Esophagus (tissue), 2 donors: ENCODE measurements around the gene ZNF202. TPM values are rescaled to one million over a fixed set of nuclear protein-coding genes. Genes with fewer than 3 reads are reported as not detected.
"Not testable (repeated sequence)": the region's sequence is repeated elsewhere in the genome, so short reads cannot be mapped to it uniquely, and the experiment has no call there.

Experiments used
- H3K27ac ChIP-seq, 2 donors: one replicate each; pipeline ENCODE4 v1.5.1; 2013; ENCODE audit warnings: low read depth in 2 of 2, mild to moderate bottlenecking in 2 of 2, inconsistent platforms in 1 of 2, low read length in 1 of 2, moderate library complexity in 1 of 2
- H3K27me3 ChIP-seq, 2 donors: one replicate each; pipeline ENCODE4 v1.6.1; 2013; ENCODE audit warnings: low read length in 2 of 2, control low read depth in 1 of 2, mild to moderate bottlenecking in 1 of 2; ENCODE audit not compliant: insufficient read depth in 2 of 2, control insufficient read depth in 1 of 2
- H3K36me3 ChIP-seq, 2 donors: one replicate each; pipeline ENCODE4 v1.6.1; 2013; ENCODE audit warnings: low read length in 1 of 2; ENCODE audit not compliant: control insufficient read depth in 2 of 2, insufficient read depth in 2 of 2
- H3K4me1 ChIP-seq, 2 donors: one replicate each; pipeline ENCODE4 v1.6.1; 2013; ENCODE audit warnings: low read length in 1 of 2; ENCODE audit not compliant: control insufficient read depth in 2 of 2, insufficient read depth in 2 of 2
- H3K4me3 ChIP-seq, 2 donors: one replicate each; pipeline ENCODE4 v1.5.1; 2013; ENCODE audit warnings: low read length in 2 of 2, mild to moderate bottlenecking in 2 of 2, low read depth in 1 of 2, moderate library complexity in 1 of 2
- H3K9me3 ChIP-seq, 2 donors: one replicate each; pipeline ENCODE4 v1.6.1; 2013; ENCODE audit warnings: mild to moderate bottlenecking in 2 of 2, low read depth in 1 of 2, low read length in 1 of 2, moderate library complexity in 1 of 2; ENCODE audit not compliant: control insufficient read depth in 2 of 2, insufficient read depth in 1 of 2
- WGBS, 2 donors: extraction: QIAGEN DNeasy Blood & Tissue Kit; methylation state at CpG; one replicate each; pipeline ENCODE4 v1.1.7; 2013; 5-methylcytosine and 5-hydroxymethylcytosine counted together
- polyA plus RNA-seq, 2 donors: library from polyadenylated mRNA; stranded (reverse); fragments of 200-250 nt; gene quantifications; one replicate each; pipeline ENCODE4 v1.2.3, GENCODE V29; 2013
- donor health status: healthy with polysubstance abuse.
- donor health status: Bipolar disorder and iron deficiency.

The ZNF202 gene
- polyA plus RNA-seq, 2 donors, result 5.0 to 5.5 TPM

GRCh38 chr11:123765601-123766000 lies 24.1 kb upstream of the ZNF202 start:
- Histone ChIP-seq H3K4me3 (no peak overlapping the region), H3K4me1 (no peaks in the 10 kb centered on the region), H3K27ac (no peak overlapping the region), H3K36me3 (no peaks in the 10 kb centered on the region), H3K27me3 (no peaks in the 10 kb centered on the region), H3K9me3 (no peaks in the 10 kb centered on the region)
- WGBS, 2 donors, result 32 to 39% methylated on average over 1 of the region's 1 CpG

DNA sequence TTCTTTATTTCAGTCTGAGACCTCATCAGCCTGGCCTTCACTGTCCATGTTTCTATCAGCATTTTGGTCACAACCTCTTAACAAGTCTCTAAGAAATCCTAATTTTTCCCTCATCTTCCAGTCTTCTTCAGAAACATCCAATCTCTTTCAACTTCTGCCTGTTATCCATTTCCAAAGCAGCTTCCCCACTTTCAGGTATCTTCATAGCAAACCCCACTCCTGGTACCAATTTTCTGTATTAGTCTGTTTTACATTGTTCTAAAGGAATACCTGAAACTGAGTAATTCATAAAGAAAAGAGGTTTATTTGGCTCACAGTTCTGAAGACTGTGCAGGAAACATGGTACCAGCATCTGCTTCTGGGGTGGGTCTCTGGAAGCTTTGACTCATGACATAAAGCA lies 21.0 kb upstream of the ZNF202 start:
- H3K9me3 ChIP-seq, result no peaks in the 10 kb centered on the region
- no peaks in the 10 kb centered on the region for H3K4me1 ChIP-seq
- H3K27ac ChIP-seq, result no peak overlapping the region
- H3K4me3 ChIP-seq, result no peak overlapping the region
- no peaks in the 10 kb centered on the region for H3K27me3 ChIP-seq
- no peaks in the 10 kb centered on the region for H3K36me3 ChIP-seq

DNA sequence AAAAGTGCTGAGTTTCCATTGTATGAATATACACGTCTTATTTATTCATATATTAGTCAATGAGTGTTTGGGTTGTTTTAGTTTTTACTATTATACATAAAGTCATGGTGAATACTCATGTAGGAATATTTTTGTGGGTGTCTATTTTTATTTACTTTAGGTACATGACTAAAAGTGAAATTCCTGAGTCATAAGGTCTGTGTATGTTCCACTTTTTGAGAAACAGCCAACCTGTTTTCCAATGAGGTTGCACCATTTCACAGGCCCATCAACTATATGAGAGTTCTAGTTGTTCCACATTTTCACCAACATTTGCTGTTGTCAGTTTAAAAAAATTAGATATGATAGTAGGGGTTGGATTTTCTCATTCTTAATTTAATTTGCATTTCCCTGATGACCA lies 19.4 kb upstream of the ZNF202 start:
- Histone ChIP-seq H3K9me3 (no peaks in the 10 kb centered on the region), H3K4me1 (no peaks in the 10 kb centered on the region), H3K4me3 (no peak overlapping the region), H3K27me3 (no peaks in the 10 kb centered on the region), H3K27ac (no peak overlapping the region), H3K36me3 (no peaks in the 10 kb centered on the region)
- WGBS, 2 donors, result 58 to 78% methylated on average over 1 of the region's 1 CpG

DNA sequence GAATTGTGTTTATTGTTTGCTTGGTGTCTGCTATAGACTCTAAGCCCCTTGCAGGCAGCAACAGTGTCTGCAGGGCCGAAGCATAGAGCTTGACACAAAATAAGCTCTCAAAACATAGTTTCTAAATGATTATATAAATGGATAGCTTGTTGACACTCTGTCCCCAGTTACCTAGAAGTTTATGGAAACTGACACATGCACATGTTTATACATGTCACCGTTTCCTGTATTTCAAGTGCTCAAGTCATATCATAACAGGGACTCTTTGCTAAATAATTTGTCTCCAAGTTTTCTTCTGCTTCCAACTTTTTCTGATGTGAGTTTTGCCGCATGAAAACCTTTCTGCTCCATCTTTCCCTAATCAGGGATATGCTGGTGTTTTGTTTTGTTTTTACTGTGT lies 16.5 kb upstream of the ZNF202 start:
- Histone ChIP-seq H3K36me3 (no peaks in the 10 kb centered on the region), H3K27me3 (no peaks in the 10 kb centered on the region), H3K4me3 (no peak overlapping the region), H3K4me1 (no peaks in the 10 kb centered on the region), H3K9me3 (no peaks in the 10 kb centered on the region), H3K27ac (no peak overlapping the region)
- 51 to 67% methylated on average over 3 of the region's 3 CpGs for WGBS, 2 donors

DNA sequence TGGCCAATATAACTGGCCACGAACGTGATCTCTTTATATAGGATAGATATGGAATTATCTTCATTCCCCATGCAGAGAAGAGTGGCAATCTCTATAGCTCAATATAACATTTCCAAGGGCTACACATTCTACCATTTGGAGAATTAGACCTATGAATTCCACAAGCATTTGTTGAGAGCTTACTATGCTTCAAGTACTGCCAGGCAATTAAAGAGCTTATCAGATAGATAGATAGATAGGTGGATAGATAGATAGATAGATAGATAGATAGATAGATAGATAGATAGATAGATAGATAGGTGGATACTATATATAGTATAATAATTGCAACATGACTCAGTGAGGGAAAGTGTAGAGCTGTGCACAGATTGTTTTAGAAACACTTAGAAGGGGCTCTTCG lies 14.4 kb upstream of the ZNF202 start:
- Histone ChIP-seq H3K27ac (no peak overlapping the region), H3K4me1 (no peaks in the 10 kb centered on the region), H3K9me3 (no peaks in the 10 kb centered on the region), H3K4me3 (no peak overlapping the region), H3K27me3 (peaks cover 0 to 2% of the 10 kb centered on the region in 2 donors), H3K36me3 (no peaks in the 10 kb centered on the region)
- 87 to 91% methylated on average over 3 of the region's 3 CpGs for whole genome bisulfite sequencing, 2 donors

- Histone ChIP-seq H3K27ac (no peak overlapping the region), H3K4me3 (no peak overlapping the region), H3K4me1 (no peaks in the 10 kb centered on the region), H3K9me3 (no peaks in the 10 kb centered on the region), H3K27me3 (peaks cover 0 to 2% of the 10 kb centered on the region in 2 donors), H3K36me3 (no peaks in the 10 kb centered on the region)
These were observed 13.9 kb upstream of the ZNF202 start for GRCh38 chr11:123755344-123755743.

GRCh38 chr11:123754101-123754568 lies 12.7 kb upstream of the ZNF202 start, which contains the start of gene OR6X1:
TSS of gene OR6X1 (minus strand) at chr11:123754518. CDS start at chr11:123754518, 0 bp downstream.
- Histone ChIP-seq H3K27ac (no peak within 1 kb of the TSS), H3K36me3 (no peaks in the 10 kb centered on the region), H3K27me3 (peaks cover 0 to 2% of the 10 kb centered on the region in 2 donors), H3K4me3 (no peak within 1 kb of the TSS), H3K9me3 (no peaks in the 10 kb centered on the region), H3K4me1 (no peaks in the 10 kb centered on the region)
- 87% methylated on average over 3 of the region's 3 CpGs for WGBS, 2 donors

DNA sequence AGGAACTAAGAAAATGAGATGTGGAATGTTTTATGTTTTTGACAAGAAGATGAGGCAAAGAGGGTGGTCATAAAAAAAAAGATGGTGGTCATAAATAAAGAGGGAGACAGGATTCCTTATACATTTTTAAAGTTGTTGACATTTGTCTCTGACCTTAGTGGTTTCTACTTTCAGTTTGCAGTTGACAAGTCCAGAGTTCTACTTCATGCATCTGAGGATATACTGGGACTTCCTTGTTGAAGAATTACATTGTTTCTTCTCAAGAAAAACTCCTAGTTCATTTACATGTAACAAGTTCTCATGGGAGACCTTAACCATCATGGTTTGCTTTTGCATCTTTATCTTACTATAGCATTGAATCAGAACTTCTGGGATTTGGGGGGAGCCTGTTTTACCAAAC lies 11.7 kb upstream of the ZNF202 start:
- H3K4me3 ChIP-seq, result no peak overlapping the region
- H3K4me1 ChIP-seq, result no peaks in the 10 kb centered on the region
- H3K9me3 ChIP-seq, result no peaks in the 10 kb centered on the region
- no peaks in the 10 kb centered on the region for H3K36me3 ChIP-seq
- no peak overlapping the region for H3K27ac ChIP-seq
- H3K27me3 ChIP-seq, result peaks cover 0 to 2% of the 10 kb centered on the region in 2 donors

DNA sequence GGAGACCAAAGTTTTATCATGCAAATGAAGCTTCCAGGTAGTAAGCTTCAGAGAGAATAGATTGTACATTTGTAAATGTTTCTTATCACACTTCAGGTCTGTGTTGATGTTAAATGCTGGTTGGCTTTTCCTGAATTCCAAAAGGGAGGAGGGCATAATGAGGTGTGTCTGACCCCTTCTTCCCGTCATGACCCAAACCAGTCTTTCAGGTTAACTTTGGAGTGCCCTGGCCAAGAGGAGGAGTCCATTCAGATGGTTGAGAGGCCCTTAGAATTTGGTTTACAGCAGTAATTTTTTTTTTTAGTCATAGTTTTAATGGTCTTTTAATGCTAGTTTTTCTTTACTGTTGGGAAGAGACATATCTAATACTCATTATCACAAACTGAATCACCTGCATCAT lies 10.3 kb upstream of the ZNF202 start:
- Histone ChIP-seq H3K36me3 (no peaks in the 10 kb centered on the region), H3K27me3 (peaks cover 0 to 2% of the 10 kb centered on the region in 2 donors), H3K9me3 (no peaks in the 10 kb centered on the region), H3K4me3 (no peak overlapping the region), H3K4me1 (no peaks in the 10 kb centered on the region), H3K27ac (no peak overlapping the region)
- WGBS, 2 donors, result 35 to 46% methylated on average over 1 of the region's 1 CpG

DNA sequence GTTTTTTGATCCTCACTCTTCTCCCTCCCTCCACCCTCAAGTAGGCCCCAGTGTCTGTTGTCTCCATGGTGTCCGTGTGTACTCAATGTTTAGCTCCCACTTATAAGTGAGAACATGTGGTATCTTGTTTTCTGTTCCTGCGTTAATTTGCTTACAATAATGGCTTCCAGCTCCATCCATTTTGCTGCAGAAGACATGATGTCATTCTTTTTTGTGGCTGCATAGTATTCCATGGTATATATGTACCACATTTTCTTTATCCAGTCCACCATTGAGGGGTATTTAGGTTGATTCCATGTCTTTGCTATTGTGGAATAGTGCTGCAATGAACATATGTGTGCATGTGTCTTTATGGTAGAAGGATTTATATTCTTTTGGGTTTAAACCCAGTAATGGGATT lies 6.9 kb upstream of the ZNF202 start:
- 82 to 95% methylated on average over 2 of the region's 2 CpGs for WGBS, 2 donors
- H3K27me3 ChIP-seq, result not testable (repeated sequence)

More for the DNA sequence above, 6.9 kb upstream of the ZNF202 start:
- not testable (repeated sequence) for H3K4me1 ChIP-seq, H3K36me3 ChIP-seq, H3K9me3 ChIP-seq, H3K27ac ChIP-seq, H3K4me3 ChIP-seq
